ENCODE measurements around the gene TNRC18. TPM values are rescaled to one million over a fixed set of nuclear protein-coding genes. Genes with fewer than 3 reads are reported as not detected.
A peak's percentile ranks its signal among the peaks of the same experiment; 100 is the strongest.
"Not testable (repeated sequence)": the region's sequence is repeated elsewhere in the genome, so short reads cannot be mapped to it uniquely, and the experiment has no call there.

Gene TNRC18
- total RNA-seq, 2 donors from 2014 or later = 46.3 to 49.2 TPM

DNA sequence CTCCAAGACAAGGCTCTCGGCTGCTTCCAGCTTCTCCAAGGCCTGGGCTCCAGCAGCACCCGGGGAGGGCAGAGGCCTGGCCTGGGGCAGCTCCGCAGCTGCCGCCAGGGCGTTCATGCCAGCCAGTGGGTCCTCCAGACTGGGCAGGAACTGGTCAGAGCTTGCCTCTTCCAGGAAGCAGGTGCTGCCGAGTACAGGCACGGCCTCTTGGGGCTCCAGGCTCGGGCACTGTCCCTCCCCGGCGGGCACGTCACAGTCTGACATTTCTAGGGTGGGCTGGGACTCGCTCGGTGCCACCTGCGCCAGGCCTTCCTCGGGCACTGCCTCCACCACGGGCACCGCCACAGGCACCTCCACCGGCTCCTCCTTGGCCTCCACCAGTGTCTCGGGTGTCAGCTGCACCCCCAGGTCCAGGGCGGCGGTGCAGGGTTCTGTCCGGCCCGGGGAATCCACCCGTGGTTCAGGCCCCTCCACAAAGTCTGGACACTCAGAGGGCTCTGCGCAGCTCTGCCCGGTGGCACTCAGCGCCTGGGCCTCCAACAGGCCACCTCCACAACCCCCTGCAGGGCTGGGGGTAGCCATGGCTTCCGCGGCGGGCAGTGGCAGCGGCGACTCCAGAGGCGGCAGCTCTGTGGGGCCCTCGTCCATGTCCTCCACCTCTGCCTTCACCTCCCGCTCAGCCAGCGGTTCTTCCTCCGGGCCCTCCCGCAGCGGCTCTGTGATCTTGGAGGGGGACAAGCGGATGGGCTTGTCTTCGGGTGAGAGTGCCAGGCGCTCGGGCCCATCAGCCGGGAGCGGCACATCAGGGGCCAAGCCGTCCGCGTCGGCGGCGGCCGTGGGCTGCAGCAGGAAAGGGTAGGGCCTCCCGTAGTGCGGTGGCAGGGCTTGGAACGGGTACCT lies 52.9 kb downstream of the TNRC18 start:
- H3K4me1 Mint-ChIP-seq = peaks cover 4% of the 10 kb centered on the region
- H3K27me3 Mint-ChIP-seq = no peaks in the 10 kb centered on the region
- no peaks in the 10 kb centered on the region for H3K9me3 Mint-ChIP-seq
- no peak overlapping the region for H3K4me3 Mint-ChIP-seq
- peaks cover 83% of the 10 kb centered on the region for H3K36me3 Mint-ChIP-seq (ENCODE audit: low read depth)
- ATAC-seq (replicated peaks) = no peak
- H3K27ac Mint-ChIP-seq = no peak overlapping the region

DNA sequence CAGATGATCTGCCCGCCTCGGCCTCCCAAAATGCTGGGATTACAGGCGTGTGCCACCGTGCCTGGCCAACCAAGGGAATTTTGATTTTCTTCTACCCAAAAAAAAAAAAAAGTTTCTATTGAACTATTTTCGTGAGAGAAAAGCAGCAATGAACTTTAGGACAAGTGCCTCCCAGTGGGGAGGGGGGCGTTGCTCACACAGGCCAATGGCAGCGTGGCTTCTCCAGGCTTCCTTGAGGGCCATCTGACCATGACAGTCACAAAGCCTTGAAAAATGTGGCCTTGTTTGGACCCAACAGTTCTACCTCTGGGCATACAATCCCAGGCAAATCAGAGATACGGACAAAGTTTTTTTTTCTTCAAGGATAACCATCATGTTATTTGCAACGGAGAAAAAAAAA lies 56.0 kb downstream of the TNRC18 start:
- ATAC-seq (replicated peaks) = no peak
- peaks cover 4% of the 10 kb centered on the region for H3K4me1 Mint-ChIP-seq
- no peak overlapping the region for H3K4me3 Mint-ChIP-seq

GRCh38 chr7:5365976-5366625 lies 57.5 kb downstream of the TNRC18 start:
- not testable (repeated sequence) for H3K27ac Mint-ChIP-seq, H3K4me3 Mint-ChIP-seq, H3K9me3 Mint-ChIP-seq, H3K27me3 Mint-ChIP-seq, H3K4me1 Mint-ChIP-seq
- peak; percentile 71 for ATAC-seq (replicated peaks)
- peaks cover 56% of the 10 kb centered on the region for H3K36me3 Mint-ChIP-seq (ENCODE audit: low read depth)

More for the DNA sequence above, 56.0 kb downstream of the TNRC18 start:
- H3K27me3 Mint-ChIP-seq = no peaks in the 10 kb centered on the region
- H3K36me3 Mint-ChIP-seq (ENCODE audit: low read depth) = peaks cover 66% of the 10 kb centered on the region
- H3K27ac Mint-ChIP-seq = no peak overlapping the region
- H3K9me3 Mint-ChIP-seq = no peaks in the 10 kb centered on the region

DNA sequence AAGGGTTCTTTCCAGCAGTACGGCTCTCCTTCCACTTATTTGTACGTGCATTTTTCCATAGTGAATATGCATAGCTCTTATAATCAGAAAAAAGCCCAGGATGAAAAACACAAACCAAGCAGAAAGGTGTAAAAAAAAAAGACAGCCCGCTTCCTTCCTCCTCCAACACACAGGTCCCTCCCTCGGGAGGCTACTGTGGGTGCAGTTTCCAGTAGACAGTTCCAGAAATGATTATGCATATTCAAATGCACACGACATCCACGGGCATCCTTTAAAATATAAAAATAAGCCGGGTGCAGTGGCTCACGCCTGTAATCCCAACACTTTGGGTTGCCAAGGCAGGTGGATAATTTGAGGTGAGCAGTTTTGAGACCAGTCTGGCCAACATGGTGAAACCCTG lies 59.9 kb downstream of the TNRC18 start:
- Mint-ChIP-seq H3K4me1 (peaks cover 8% of the 10 kb centered on the region), H3K27me3 (no peaks in the 10 kb centered on the region), H3K36me3 (ENCODE audit: low read depth) (peaks cover 55% of the 10 kb centered on the region), H3K4me3 (peak overlapping the region; percentile 33), H3K9me3 (no peaks in the 10 kb centered on the region), H3K27ac (peak overlapping the region; percentile 41)
- peak; percentile 76 for ATAC-seq (replicated peaks)

- no peaks in the 10 kb centered on the region for H3K9me3 Mint-ChIP-seq
- H3K36me3 Mint-ChIP-seq (ENCODE audit: low read depth) = peaks cover 62% of the 10 kb centered on the region
- H3K27me3 Mint-ChIP-seq = no peaks in the 10 kb centered on the region
- no peak overlapping the region for H3K27ac Mint-ChIP-seq
- no peak for ATAC-seq (replicated peaks)
- peaks cover 8% of the 10 kb centered on the region for H3K4me1 Mint-ChIP-seq
- H3K4me3 Mint-ChIP-seq = no peak overlapping the region
Measured at GRCh38 chr7:5362466-5362865, 61.2 kb downstream of the TNRC18 start.

GRCh38 chr7:5361446-5362127 lies 62.0 kb downstream of the TNRC18 start:
- Mint-ChIP-seq H3K36me3 (ENCODE audit: low read depth) (peaks cover 65% of the 10 kb centered on the region), H3K27ac (no peak overlapping the region), H3K9me3 (no peaks in the 10 kb centered on the region), H3K27me3 (no peaks in the 10 kb centered on the region), H3K4me1 (peaks cover 5% of the 10 kb centered on the region), H3K4me3 (no peak overlapping the region)
- no peak for ATAC-seq (replicated peaks)

DNA sequence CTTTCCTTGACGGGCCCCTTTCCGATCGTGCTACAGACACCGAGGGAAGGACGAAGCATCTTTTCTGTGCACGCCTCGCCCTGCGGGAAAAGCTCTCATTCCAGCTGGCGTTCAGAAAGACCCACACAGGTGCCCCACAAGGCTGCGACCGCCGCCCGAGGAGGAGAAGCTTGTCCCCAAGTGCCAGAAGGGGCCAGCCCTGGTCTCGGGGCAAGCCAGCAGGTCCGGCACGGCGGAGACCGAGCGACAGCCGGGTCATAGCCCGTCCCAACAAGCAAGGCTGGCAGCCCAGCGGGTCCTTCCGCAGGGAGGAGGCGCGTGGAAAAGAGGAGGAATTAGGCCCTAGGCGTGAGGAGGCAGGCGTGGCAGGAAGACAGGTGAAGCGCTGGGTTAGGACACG lies 62.7 kb downstream of the TNRC18 start:
- ATAC-seq (replicated peaks) = no peak
- H3K9me3 Mint-ChIP-seq = no peaks in the 10 kb centered on the region
- H3K4me3 Mint-ChIP-seq = no peak overlapping the region
- no peaks in the 10 kb centered on the region for H3K27me3 Mint-ChIP-seq
- peaks cover 3% of the 10 kb centered on the region for H3K4me1 Mint-ChIP-seq
- peaks cover 67% of the 10 kb centered on the region for H3K36me3 Mint-ChIP-seq (ENCODE audit: low read depth)
- no peak overlapping the region for H3K27ac Mint-ChIP-seq

DNA sequence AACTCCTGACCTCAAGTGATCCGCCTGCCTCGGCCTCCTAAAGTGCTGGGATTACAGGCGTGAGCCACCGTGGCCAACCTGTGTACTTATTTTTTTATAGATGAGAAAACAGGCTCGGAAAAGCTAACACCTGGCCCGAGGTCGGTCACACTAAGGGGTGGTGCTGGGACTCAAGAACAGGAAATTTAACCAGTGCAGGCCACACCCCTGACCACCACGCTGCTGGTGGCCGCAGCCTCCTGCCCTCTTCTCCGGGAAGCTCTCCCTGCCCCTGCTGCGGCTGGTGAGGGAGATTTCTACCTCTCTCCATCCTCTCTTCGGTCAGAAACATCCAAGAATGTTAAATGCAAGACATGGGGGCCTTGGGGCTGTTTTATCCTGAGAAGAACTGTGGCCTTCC lies 63.2 kb downstream of the TNRC18 start:
- no peak overlapping the region for H3K4me3 Mint-ChIP-seq
- no peaks in the 10 kb centered on the region for H3K27me3 Mint-ChIP-seq
- no peaks in the 10 kb centered on the region for H3K9me3 Mint-ChIP-seq
- peaks cover 3% of the 10 kb centered on the region for H3K4me1 Mint-ChIP-seq
- ATAC-seq (replicated peaks) = no peak
- no peak overlapping the region for H3K27ac Mint-ChIP-seq
- peaks cover 69% of the 10 kb centered on the region for H3K36me3 Mint-ChIP-seq (ENCODE audit: low read depth)

- not testable (repeated sequence) for ATAC-seq (replicated peaks); H3K4me1 Mint-ChIP-seq; H3K27ac Mint-ChIP-seq; H3K9me3 Mint-ChIP-seq; H3K4me3 Mint-ChIP-seq; H3K27me3 Mint-ChIP-seq
- H3K36me3 Mint-ChIP-seq (ENCODE audit: low read depth) = peaks cover 73% of the 10 kb centered on the region
Measured at GRCh38 chr7:5360021-5360420, 63.6 kb downstream of the TNRC18 start.

GRCh38 chr7:5359344-5359743 lies 64.3 kb downstream of the TNRC18 start:
- no peak for ATAC-seq (replicated peaks)
- peaks cover 11% of the 10 kb centered on the region for H3K4me1 Mint-ChIP-seq
- no peak overlapping the region for H3K4me3 Mint-ChIP-seq
- no peak overlapping the region for H3K27ac Mint-ChIP-seq
- H3K27me3 Mint-ChIP-seq = no peaks in the 10 kb centered on the region
- H3K9me3 Mint-ChIP-seq = no peaks in the 10 kb centered on the region
- H3K36me3 Mint-ChIP-seq (ENCODE audit: low read depth) = peaks cover 80% of the 10 kb centered on the region

DNA sequence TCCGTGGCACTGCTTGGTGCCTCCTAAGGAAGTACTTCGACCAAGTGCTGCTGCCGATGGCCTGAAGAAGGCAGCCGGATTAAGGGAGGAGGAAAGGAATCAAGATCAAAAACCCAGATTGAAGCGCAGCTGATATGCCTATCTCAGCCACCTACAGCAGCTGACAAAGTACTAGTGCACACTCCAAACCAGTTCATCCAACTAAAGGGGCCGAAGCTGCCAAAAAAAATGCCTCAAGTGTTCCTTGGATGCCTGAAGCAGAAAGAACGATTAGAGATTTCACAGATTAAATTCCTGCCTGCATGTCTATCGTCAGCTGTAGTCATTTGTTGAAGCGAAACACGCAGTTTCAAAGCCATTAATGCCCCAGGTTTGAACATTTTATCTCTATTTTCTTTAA lies 65.7 kb downstream of the TNRC18 start:
- Mint-ChIP-seq H3K36me3 (ENCODE audit: low read depth) (peaks cover 85% of the 10 kb centered on the region), H3K27ac (no peak overlapping the region), H3K9me3 (no peaks in the 10 kb centered on the region), H3K4me3 (no peak overlapping the region), H3K27me3 (no peaks in the 10 kb centered on the region), H3K4me1 (peaks cover 13% of the 10 kb centered on the region)
- no peak for ATAC-seq (replicated peaks)

GRCh38 chr7:5356751-5357119 lies 66.9 kb downstream of the TNRC18 start:
- no peak overlapping the region for H3K27ac Mint-ChIP-seq
- H3K4me3 Mint-ChIP-seq = no peak overlapping the region
- no peaks in the 10 kb centered on the region for H3K27me3 Mint-ChIP-seq
- no peaks in the 10 kb centered on the region for H3K9me3 Mint-ChIP-seq
- H3K4me1 Mint-ChIP-seq = peaks cover 13% of the 10 kb centered on the region
- H3K36me3 Mint-ChIP-seq (ENCODE audit: low read depth) = peaks cover 92% of the 10 kb centered on the region
- no peak for ATAC-seq (replicated peaks)

DNA sequence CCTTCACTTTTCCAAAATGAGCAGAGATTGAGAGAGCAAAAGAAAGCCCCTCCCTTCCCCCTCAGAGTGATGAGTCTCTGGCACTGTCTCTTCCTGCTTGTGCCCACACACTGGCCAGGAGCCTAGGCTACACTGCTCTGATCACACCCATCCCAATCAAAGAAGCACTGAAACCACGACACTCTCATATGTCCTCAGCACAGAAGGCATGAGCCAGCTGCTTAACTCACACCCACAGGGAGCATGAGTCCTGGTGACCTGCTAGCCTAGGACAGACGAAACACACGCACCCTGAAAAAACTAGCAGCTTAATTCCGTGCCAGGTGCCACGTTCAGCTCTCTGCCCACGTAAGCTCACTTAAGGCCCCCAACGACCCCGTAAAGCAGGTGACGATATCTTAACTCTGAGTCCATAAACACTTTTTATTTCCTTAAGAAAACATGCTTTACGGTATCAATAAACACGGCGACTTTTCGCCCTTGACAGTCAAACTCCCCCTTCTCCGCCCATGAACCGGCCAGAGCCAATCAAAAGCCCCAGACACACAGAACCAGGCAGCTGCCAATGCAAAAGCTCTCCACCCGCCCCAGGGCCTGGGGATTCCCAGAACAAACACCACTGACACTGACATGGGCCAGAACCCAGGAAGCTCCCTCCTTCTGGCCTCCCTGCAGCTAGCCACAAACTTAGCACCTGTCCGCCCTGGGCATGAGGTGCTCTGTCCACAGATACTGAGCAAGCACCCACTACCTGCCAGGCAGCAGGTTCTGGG lies 69.0 kb downstream of the TNRC18 start:
- Mint-ChIP-seq H3K4me1 (peaks cover 13% of the 10 kb centered on the region), H3K4me3 (no peak overlapping the region), H3K36me3 (ENCODE audit: low read depth) (peaks cover 90% of the 10 kb centered on the region), H3K27ac (peak overlapping the region; percentile 61), H3K9me3 (no peaks in the 10 kb centered on the region), H3K27me3 (no peaks in the 10 kb centered on the region)
- no peak for ATAC-seq (replicated peaks)

DNA sequence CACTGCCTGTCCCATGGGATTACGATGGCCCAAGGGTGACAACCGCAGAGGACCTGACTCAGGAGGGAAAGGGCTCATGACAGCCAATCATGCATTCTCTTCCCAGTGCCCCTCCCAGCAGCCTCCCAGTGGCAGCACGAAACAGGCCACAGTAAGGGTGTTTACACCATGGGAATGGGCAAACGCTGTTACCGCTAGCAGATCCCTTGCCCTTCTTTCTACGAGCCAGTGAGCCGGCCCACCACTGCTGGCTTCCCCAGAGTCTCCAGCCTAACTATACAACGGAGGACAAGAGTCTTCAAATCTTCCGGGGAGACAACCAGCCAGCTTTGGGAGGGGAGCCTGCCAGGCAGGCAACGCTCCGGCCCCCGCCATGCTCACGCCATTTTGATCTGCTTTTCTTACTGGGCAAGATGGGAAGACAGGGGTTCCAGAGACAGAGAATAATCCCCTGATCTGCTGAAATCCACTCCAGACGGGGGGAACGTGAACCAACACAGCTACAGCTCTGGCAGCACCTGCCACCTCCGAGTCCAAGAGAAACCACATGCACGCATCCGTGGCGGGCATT lies 71.1 kb downstream of the TNRC18 start:
- ATAC-seq (replicated peaks) = no peak
- Mint-ChIP-seq H3K4me3 (no peak overlapping the region), H3K27me3 (no peaks in the 10 kb centered on the region)

More for the DNA sequence above, 71.1 kb downstream of the TNRC18 start:
- no peaks in the 10 kb centered on the region for H3K9me3 Mint-ChIP-seq
- peaks cover 75% of the 10 kb centered on the region for H3K36me3 Mint-ChIP-seq (ENCODE audit: low read depth)
- H3K27ac Mint-ChIP-seq = no peak overlapping the region
- peaks cover 10% of the 10 kb centered on the region for H3K4me1 Mint-ChIP-seq

Data from activated T-helper 17 cell treated with anti-CD3 and anti-CD28 coated beads, Interleukin-2, amount 50 U/mL, for 72 hours (primary cell).